Measurements from ENCODE around the gene IRF9. TPM values are rescaled to one million over a fixed set of nuclear protein-coding genes. Genes with fewer than 3 reads are reported as not detected.
"Not testable (repeated sequence)": the region's sequence is repeated elsewhere in the genome, so short reads cannot be mapped to it uniquely, and the experiment has no call there.

The IRF9 gene
- total RNA-seq, 4 donors from 2014 or later = 6.5 to 36.7 (median 11.9) TPM

DNA sequence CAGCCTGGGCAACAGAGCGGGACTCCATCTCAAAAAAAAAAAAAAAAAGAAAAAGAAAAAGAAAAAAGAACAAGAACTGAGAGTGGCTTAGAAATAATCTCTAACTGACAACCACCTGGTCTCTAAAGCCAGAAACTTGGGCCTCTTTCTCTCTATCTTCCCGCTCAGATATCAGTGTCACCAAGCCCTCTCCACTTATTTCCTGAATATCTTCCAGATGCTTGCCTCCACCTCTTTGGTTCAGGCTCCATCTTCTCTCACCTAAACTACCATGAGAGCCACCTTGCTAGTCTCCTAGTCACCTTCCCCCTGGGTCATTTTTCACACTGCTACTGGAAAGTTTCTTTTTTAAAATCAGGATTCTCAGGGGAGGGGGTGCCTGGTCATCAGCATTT is 36.0 kb downstream of the IRF9 start:
- no peaks in the 10 kb centered on the region for H3K27me3 ChIP-seq
- peak overlapping the region in 1 of 4 donors; percentile 96 for H3K27ac ChIP-seq
- H3K36me3 ChIP-seq = peaks cover 0 to 17% of the 10 kb centered on the region in 2 donors
- no peak for ATAC-seq
- H3K9me3 ChIP-seq = no peaks in the 10 kb centered on the region
- intact Hi-C loops (cut with DNase I; ENCODE audit: low total_unique reads) (no loop called here), in situ Hi-C loops (cut with MboI; ENCODE audit: low sequenced_read_pairs in 4 of 4) (no loop called here)
- H3K4me3 ChIP-seq = peak overlapping the region in 1 of 4 donors; percentile 93
- peaks cover 21% of the 10 kb centered on the region in 2 donors for H3K4me1 ChIP-seq
- DNase-seq = no peak
- TF ChIP-seq CTCF (IDR thresholded peaks at IDR 0.05 in 4 of 5, conservative IDR thresholded peaks at IDR 0.05 in 1 of 5) (no peak), POLR2A (IDR thresholded peaks at IDR 0.05) (no peak)

- no peak for DNase-seq
- H3K27ac ChIP-seq = no peak overlapping the region
- TF ChIP-seq POLR2A (IDR thresholded peaks at IDR 0.05) (no peak), CTCF (IDR thresholded peaks at IDR 0.05 in 4 of 5, conservative IDR thresholded peaks at IDR 0.05 in 1 of 5) (no peak)
Observed at GRCh38 chr14:24198814-24199524, 37.9 kb downstream of the IRF9 start.

DNA sequence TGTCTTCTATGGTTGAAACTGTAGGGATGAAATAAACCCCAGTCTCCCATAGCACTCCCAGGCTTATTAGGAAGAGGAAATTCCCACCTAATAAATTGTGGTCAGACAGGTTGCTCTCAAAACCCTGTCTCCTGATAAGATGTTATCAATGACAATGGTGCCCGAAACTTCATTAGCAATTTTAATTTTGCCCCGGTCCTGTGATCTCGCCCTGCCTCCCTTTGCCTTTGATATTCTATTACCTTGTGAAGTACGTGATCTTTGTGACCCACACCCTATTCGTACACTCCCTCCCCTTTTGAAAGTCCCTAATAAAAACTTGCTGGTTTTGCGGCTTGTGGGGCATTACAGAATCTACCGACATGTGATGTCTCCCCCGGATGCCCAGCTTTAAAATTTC is 41.5 kb downstream of the IRF9 start:
- DNase-seq; in situ Hi-C loops (cut with MboI; ENCODE audit: low sequenced_read_pairs in 4 of 4); H3K27ac ChIP-seq; intact Hi-C loops (cut with DNase I; ENCODE audit: low total_unique reads); H3K9me3 ChIP-seq; H3K4me3 ChIP-seq; ATAC-seq; H3K27me3 ChIP-seq; H3K4me1 ChIP-seq: not testable (repeated sequence)
- peaks cover 0 to 19% of the 10 kb centered on the region in 2 donors for H3K36me3 ChIP-seq

More at GRCh38 chr14:24198814-24199524, 37.9 kb downstream of the IRF9 start:
- ATAC-seq = no peak
- Histone ChIP-seq H3K9me3 (no peaks in the 10 kb centered on the region), H3K4me3 (no peak overlapping the region), H3K4me1 (peaks cover 21% of the 10 kb centered on the region in 2 donors), H3K27me3 (no peaks in the 10 kb centered on the region), H3K36me3 (peaks cover 0 to 4% of the 10 kb centered on the region in 2 donors)
- in situ Hi-C loops (cut with MboI; ENCODE audit: low sequenced_read_pairs in 4 of 4) = no loop called here
- intact Hi-C loops (cut with DNase I; ENCODE audit: low total_unique reads) = no loop called here

DNA sequence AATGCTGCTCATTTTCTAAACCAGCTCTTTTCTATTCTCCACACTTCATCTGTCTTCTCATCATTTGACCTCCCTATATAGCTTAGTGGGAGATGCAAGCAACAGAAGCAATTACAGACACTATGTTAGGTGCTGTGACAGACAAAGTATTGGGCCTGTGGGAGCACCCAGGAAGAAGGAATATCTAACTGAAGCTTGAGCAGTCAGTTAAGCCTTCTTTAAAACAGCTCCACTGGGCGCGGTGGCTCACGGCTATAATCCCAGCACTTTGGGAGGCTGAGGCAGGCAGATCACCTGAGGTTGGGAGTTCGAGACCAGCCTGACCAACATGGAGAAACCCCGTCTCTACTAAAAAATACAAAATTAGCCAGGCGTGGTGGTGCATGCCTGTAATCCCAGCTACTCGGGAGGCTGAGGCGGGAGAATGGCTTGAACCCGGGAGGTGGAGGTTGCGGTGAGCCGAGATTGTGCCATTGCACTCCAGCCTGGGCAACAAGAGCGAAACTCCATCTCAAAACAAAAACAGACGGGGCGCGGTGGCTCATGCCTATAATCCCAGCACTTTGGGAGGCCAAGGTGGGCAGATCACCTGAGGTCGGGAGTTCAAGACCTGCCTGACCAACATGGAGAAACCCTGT is 42.3 kb downstream of the IRF9 start:
- DNase-seq; in situ Hi-C loops (cut with MboI; ENCODE audit: low sequenced_read_pairs in 4 of 4); H3K4me1 ChIP-seq; H3K4me3 ChIP-seq; H3K9me3 ChIP-seq; H3K27ac ChIP-seq; H3K27me3 ChIP-seq; intact Hi-C loops (cut with DNase I; ENCODE audit: low total_unique reads); ATAC-seq: not testable (repeated sequence)
- peaks cover under 1 to 27% of the 10 kb centered on the region in 2 donors for H3K36me3 ChIP-seq

DNA sequence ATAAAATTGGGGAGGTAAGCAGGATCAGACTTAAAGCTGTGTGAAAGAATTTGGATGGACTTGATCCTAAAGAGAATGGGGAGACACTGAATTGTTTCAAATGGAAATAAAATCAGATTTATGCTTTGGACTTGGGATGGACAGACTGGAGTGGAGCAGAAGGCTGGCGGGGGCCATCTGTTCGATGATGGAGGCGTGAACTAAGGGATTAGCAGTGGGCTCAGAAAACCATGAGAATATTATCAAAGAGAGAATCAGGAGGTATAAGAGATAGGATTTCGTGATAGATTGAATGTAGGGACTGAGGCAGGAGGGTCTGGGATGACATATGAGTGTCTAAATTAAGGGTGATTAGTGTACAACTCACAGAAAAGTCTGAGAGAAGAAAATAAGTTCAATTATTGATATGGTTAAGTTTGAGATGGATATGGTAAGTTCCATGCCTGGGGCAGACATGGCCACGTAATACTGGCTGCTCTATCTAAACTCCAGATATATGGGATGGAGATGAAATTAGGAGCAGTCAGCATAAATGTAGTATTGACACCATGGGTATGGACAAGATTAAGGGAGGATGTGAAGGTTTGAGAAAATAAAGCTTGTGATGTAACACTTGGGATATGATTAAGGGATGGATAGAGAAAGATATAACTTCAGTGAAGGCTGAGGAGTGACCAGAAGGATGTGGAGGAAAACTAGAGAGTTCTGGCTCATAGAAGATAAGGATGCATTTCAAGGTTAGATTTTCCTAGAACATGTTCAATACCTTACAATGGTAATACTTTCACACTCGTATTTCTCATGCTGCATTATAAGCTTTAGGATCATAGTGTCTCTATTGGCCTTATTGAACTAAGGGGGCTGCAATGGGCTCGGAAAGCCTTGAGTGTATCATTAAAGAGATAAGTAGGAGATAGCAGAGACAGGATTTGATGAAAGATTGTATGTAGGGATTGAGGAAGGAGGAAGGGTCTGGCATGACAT is 43.4 kb downstream of the IRF9 start:
- no peak overlapping the region for H3K4me3 ChIP-seq
- no peaks in the 10 kb centered on the region for H3K27me3 ChIP-seq
- H3K9me3 ChIP-seq = no peaks in the 10 kb centered on the region
- in situ Hi-C loops (cut with MboI; ENCODE audit: low sequenced_read_pairs in 4 of 4) = no loop called here
- intact Hi-C loops (cut with DNase I; ENCODE audit: low total_unique reads) = no loop called here
- no peaks in the 10 kb centered on the region for H3K4me1 ChIP-seq
- ATAC-seq (no peak), DNase-seq (no peak)
- H3K36me3 ChIP-seq = peaks cover 5 to 35% of the 10 kb centered on the region in 2 donors
- H3K27ac ChIP-seq = no peak overlapping the region
- TF ChIP-seq CTCF (IDR thresholded peaks at IDR 0.05 in 4 of 5, conservative IDR thresholded peaks at IDR 0.05 in 1 of 5) (no peak), POLR2A (IDR thresholded peaks at IDR 0.05) (no peak)
